Middle frontal gyrus (tissue), 1 donor: ENCODE measurements around the gene OR5AR1.
"Not testable (repeated sequence)": the region's sequence is repeated elsewhere in the genome, so short reads cannot be mapped to it uniquely, and the experiment has no call there.

Experiments used
- DNase-seq: peaks from one replicate; pipeline ENCODE4 v3.0.0-alpha.2; 2015; ENCODE audit warnings: low spot score; ENCODE audit errors: extremely low spot score

Gene OR5AR1

DNA sequence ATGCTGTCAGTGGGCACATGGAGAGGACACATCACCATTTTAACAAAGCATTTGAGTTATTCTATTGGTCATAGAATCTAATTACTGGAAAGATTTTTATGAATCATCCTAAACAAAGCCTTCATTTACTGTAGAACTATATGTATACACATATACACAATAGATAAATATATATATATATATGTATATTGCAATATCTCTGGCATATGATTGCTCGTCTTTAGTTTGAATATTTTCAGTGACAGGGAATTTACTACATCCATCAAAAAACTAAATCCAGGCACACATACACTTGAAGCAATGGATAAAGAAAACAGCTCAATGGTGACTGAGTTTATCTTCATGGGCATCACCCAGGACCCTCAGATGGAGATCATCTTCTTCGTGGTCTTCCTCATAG is at the start of gene OR5AR1:
TSS of gene OR5AR1 (plus strand) at position 301 of the 400 bp plus-strand sequence. CDS start at position 301, 0 bp downstream.
- no peak for DNase-seq

DNA sequence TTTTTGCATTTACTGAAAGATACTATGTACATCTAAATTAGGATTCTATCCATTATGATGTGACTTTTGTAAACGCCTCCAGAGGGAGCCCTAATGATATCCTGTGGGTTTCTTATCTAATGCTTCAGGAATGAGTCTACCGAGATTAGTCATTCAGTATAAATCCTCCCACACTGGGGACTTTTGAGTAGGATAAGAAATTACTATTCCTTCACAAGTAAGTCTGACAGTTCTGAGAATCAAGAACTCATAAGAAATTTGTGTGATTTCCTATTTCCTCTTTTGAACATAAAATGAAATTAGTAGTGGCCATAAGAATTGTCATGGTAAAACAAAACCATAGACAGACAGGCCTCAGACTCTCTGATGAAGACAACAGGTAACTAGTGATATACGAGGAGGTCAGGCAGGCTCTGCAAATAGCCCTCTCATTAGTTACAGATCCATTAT is 38.8 kb upstream of the OR5AR1 start:
- DNase-seq: peak; percentile 9

DNA sequence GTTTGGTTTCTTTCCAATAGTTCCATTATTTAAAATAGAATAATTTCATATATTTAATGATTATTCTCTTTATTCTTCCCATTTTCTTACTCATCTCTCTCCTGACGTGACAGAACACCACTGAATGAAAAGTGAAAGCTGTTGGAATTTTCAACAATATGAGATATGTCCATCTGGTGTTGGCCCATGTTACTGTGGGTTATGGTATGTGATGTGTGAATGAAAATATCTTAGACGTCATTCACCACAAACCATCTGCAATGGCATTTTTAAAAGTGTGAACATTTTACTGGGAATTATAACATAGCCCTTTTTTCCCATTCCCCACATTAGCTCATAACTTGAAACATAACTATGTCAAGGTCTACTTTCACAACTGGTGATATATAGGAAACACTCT is 37.5 kb upstream of the OR5AR1 start:
- no peak for DNase-seq

DNA sequence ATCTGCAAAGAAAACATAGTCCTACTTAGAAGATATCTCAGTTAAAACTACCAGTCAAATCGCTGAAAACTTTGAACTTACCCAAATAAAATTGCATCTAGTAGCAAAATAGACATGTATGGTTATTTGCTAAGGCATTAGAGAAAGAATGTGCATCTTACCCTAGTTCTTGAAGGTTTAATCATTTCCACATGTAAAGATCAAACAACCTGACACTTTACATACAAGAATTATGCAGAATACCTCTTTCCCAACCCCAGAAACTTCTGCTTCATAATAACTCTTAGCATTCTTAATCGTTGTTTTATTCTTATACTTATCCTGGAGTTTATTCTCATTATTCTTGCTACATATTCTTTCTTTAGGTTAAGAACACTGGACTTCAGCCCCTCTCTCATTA is 31.2 kb upstream of the OR5AR1 start:
- DNase-seq: no peak

DNA sequence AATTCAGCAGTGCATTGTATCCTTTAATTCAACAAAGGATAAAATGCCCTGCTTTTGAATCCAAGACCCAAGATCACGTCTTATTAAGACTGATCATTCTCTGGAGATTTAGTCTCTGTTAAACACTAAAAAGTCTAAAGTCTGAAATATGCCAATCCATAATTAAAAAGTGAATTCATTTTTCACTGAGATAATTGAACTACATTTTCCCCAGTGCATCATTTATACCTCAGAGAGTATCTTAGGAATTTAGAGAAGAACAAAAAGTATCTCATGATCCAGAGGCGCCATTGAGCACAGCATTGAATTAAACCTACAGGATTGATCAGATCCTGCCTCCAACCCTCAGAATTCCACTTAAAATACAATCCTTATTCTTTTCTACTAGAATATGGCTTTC is 26.6 kb upstream of the OR5AR1 start:
- no peak for DNase-seq

DNA sequence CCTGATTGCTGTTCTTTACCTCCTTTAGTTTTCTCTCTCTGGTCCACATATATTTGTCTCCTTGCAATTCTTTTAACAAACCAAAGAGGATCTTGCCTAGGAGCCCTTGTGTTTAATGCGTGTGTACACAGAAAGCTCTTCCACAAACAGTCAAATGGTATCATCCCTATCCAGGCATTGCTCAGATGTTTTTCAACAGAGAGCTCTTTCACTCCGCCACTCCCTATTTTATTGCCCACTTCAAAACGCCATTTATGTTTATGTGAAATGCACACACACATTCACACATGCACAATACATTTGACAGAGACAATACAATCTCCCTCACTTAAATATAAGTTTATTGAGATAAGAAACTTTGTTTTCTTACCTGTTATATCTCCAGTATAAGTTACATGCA is 26.0 kb upstream of the OR5AR1 start:
- DNase-seq: no peak

DNA sequence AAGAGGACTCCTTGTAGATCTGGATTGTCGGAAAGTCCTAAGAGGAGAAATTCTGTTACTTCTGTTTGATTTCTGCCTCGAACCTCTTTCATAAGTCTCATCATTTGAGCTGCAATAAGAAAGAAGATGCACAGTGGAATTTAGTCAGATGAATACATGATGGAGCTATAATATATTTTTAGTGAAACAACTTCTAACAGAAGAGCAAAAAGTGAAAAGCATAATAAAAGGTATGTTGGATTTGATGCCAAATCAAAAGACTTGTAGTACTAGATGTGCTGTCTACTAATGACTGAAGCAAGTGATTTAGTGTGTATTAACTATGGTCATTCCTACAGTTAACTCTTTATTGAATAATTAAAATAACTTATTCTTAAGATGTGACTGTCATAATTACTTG is 21.1 kb upstream of the OR5AR1 start, which contains the start of gene OR5AP2:
TSS of gene OR5AP2 (minus strand) at position 101 of the 400 bp plus-strand sequence. CDS start at position 101, 0 bp downstream.
- DNase-seq: no peak

DNA sequence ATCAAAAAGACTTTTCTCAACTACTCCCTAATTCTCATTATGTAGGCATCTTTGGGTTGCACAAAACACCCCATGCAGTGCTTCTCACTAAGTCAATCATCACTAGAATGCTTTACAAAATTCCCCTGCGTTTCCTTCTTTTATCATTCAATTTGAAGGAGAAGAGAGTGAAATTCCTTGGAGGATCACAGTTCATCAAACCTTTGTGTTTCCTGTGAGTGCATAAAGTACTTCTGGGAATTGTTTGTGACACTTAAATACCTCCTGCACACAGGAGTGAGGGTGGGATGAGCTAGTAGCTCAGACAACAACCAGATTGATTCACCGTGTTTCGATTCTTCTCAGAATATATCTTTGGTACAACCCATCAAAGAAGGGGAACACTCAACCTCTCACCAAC is 3.7 kb upstream of the OR5AR1 start:
- DNase-seq: no peak

DNA sequence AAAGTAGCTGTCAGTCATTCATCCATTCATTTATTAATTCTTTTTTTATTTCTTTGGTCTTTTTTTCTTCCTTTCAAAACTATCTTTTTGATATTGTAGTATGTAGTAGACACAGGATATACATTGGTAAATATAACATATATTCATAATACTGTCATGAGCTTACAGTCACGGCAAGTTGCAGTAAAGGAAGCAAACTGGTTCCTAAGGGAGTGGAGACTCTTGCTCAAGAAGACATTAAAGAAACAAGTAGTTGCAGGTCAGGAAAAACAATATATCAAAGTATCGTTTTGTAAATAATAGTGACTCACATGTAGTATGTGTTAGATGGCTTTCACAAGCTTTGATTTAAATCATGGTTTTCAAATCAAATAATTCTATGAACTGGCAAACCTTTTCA is 7.5 kb downstream of the OR5AR1 start:
- DNase-seq: no peak

DNA sequence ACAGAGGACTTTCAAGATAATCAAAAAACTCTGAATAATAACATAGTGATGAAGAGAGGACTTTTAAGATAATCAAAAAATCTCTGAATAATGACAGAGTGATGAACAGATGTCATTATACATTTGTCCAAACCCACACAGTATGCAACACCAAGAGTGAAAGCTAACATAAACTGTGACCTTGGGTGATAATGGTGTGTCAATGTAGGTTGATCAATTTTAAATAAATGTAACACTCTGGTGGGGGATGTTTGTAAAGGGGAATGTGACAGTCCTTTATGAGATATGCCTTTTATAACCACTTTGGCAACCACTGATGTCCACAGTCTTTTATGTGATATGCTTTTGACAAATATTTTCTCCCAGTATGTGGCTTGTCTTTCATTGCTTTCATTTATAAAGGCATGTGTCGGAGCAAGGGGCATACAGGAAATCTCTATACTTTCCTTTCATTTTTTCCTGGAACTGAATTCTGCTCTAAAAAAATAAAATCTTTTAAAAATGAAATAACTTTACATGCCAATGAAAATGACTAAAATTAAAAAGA is 25.1 kb downstream of the OR5AR1 start:
- DNase-seq: no peak

DNA sequence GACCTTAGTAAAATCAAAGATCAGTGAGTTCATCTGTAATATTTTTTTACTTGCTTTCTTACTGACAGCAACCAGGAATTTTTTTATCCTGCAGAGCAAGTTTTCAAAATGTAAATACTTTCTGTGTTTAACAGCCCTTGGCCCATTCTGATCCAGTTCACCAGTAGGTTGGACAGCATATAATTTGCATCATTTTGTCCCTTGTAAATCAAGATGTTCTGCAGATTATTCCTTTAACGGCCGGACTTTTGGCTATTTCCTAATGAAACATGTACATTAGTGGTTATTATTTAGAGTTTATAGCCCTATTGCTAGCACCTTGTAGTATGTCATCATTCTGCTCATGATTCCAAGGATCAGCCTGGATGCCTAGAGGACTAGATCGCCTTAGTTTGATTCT is 27.7 kb downstream of the OR5AR1 start:
- not testable (repeated sequence) for DNase-seq

DNA sequence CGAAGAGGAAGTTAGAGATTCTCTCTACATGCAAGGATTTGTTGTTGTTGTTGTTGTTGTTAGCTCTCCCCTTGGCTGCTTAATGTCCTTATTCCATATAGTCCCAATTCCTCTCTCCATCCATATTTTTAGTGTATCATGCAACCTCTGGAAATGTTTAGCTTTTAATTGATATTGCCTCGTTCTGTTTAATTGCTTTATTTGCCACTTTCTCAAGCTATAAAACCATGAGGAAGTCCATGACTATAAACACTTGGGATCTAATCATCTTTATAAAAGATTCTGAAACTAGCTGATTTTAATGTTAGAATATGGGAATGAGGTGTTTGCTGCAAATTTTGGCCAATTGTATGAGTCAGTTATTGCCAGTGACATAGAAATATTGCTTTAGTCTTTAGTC is 29.9 kb downstream of the OR5AR1 start:
- DNase-seq: no peak

DNA sequence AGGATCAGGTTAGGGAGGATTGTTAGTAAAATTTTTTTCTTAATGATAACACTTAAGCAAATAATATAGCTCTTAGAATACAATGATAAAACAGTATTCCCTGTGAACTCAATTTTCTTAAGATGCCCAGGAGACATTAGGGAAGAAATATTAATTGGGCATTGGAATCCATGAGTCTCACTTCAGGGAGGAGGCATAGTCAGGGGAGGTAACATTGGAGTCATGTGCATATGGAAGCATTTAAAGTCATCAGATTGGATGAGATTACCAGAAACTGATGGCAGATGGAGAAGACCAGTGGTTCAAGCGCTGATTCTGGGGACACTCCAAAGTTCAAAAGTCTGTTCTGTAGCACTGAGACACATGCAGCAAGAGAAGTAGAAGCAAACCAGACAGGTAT is 35.3 kb downstream of the OR5AR1 start, which contains the start of gene OR9G1:
TSS of gene OR9G1 (plus strand) at position 301 of the 400 bp plus-strand sequence. CDS start 1,293 bp downstream, outside the sequence.
- no peak for DNase-seq

DNA sequence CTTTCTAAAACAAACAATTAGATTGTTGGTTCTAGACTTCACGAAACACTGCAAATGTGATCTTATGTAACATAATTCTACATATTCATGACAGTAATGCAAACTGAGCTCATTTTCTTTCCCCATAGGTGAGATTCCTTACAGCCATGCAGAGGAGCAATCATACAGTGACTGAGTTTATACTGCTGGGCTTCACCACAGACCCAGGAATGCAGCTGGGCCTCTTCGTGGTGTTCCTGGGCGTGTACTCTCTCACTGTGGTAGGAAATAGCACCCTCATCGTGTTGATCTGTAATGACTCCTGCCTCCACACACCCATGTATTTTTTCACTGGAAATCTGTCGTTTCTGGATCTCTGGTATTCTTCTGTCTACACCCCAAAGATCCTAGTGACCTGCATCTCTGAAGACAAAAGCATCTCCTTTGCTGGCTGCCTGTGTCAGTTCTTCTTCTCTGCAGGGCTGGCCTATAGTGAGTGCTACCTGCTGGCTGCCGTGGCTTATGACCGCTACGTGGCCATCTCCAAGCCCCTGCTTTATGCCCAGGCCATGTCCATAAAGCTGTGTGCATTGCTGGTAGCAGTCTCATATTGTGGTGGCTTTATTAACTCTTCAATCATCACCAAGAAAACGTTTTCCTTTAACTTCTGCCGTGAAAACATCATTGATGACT is 36.9 kb downstream of the OR5AR1 start:
- no peak for DNase-seq

DNA sequence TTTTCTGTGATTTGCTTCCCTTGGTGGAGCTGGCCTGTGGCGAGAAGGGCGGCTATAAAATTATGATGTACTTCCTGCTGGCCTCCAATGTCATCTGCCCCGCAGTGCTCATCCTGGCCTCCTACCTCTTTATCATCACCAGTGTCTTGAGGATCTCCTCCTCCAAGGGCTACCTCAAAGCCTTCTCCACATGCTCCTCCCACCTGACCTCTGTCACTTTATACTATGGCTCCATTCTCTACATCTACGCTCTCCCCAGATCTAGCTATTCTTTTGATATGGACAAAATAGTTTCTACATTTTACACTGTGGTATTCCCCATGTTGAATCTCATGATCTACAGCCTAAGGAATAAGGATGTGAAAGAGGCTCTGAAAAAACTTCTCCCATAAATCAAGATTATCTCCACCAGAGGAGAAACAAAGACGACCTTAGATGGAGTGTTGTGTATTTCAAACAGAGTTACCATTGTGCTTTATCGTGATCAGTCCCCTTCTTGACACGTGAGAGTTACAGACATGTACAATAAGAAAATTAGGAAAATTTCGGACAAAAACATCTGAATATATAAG is 37.5 kb downstream of the OR5AR1 start:
- no peak for DNase-seq

DNA sequence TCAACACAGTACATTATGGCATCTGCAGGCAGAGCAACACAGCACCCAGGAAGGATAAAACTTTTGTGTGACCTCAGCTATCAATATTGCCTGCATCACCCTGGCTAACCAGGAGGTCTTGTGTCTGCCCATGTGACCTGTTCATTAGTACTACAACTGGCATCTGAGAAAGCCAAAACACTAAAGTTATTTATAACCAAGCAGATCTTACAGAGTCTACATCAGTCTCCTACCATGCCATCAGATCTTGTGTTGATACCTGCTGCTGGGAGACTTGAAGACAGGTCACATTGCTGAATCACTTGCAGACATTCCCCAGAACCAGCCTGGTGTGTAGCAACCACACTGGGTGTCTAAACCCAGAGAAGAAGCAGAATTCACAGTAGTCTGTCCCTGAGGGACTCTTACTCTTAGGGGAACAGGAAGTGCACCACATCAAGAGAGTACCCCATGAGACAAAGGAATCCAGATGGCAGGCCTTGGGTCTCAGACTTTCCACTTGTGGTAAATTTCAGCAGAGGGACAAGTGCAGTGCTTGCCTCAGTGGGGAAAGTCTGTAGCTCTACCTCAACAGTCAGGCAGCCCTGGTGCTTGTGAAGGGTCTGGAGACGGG is 42.4 kb downstream of the OR5AR1 start:
- no peak for DNase-seq

DNA sequence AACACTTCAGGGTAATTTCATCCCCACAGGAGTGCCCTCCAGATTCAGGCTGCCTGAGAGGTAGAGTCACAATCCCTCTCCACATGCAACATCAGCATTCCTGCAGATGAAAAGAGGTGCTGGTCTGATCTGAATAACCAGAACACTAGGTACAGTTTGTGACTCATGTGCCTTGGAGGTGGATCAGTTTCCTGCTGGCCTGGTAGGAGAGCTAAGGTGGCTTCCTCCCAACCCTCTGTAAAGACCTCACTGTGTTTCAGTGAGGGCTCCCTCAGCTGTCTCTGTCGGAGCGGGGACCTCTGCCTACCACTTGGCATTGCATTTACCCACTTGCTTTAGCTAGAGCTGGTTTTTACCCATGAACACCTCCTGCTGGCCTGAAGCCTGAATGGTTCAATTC is 43.0 kb downstream of the OR5AR1 start:
- no peak for DNase-seq

DNA sequence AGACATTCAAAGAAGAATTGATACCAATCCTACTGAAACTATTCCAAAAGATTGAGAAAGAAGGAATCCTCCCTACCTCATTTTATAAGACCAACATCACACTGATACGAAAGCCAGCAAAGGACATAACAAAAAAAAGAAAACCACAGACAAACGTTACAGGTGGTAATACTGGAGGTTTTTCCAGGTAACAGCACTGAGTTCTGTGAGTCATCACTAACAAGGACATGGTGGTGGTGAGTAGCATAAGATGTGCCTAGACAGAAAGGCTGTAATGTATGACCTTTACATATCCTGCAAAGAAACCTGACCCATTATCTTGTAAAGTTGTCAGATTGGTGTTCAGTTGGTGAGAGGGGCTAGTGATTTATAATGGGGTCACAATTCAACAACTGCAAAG is 50.7 kb downstream of the OR5AR1 start:
- DNase-seq: no peak
